Keratinocyte (primary cell): ENCODE results near the gene KIF17.

ENCODE experiments used
- EZH2 ChIP-seq: IDR thresholded peaks from one replicate; pipeline ENCODE4 v1.6.1; 2012; ENCODE audit warnings: inconsistent platforms, mild to moderate bottlenecking, low read length, moderate library complexity
- TF ChIP-seq, protein P1 (sequence below), 3 experiments: IDR thresholded peaks in 1 of 3; conservative IDR thresholded peaks in 1 of 3; optimal IDR thresholded peaks in 1 of 3; 2 replicates in 2 of 3; 3 replicates in 1 of 3; pipeline versions ENCODE3 to v1.5.1; 2011; ENCODE audit warnings: low read length in 3 of 3, mild to moderate bottlenecking in 3 of 3, moderate library complexity in 2 of 3, control low read depth in 1 of 3, inconsistent platforms in 1 of 3; ENCODE audit not compliant: insufficient read depth in 2 of 3; ENCODE audit errors: extremely low read depth in 1 of 3

GRCh38 chr1:20719261-20719660 lies 1.5 kb upstream of the KIF17 start:
- TF ChIP-seq, protein P1, sequence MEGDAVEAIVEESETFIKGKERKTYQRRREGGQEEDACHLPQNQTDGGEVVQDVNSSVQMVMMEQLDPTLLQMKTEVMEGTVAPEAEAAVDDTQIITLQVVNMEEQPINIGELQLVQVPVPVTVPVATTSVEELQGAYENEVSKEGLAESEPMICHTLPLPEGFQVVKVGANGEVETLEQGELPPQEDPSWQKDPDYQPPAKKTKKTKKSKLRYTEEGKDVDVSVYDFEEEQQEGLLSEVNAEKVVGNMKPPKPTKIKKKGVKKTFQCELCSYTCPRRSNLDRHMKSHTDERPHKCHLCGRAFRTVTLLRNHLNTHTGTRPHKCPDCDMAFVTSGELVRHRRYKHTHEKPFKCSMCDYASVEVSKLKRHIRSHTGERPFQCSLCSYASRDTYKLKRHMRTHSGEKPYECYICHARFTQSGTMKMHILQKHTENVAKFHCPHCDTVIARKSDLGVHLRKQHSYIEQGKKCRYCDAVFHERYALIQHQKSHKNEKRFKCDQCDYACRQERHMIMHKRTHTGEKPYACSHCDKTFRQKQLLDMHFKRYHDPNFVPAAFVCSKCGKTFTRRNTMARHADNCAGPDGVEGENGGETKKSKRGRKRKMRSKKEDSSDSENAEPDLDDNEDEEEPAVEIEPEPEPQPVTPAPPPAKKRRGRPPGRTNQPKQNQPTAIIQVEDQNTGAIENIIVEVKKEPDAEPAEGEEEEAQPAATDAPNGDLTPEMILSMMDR (optimal IDR thresholded peaks at IDR 0.05 in 1 of 3, IDR thresholded peaks at IDR 0.05 in 1 of 3, conservative IDR thresholded peaks at IDR 0.05 in 1 of 3; ENCODE audit: extremely low read depth in 1 of 3, insufficient read depth in 2 of 3, low read length in 3 of 3) = no peak
- TF ChIP-seq EZH2 = no peak
